ENCODE results near the gene CLTA.

CLTA gene

DNA sequence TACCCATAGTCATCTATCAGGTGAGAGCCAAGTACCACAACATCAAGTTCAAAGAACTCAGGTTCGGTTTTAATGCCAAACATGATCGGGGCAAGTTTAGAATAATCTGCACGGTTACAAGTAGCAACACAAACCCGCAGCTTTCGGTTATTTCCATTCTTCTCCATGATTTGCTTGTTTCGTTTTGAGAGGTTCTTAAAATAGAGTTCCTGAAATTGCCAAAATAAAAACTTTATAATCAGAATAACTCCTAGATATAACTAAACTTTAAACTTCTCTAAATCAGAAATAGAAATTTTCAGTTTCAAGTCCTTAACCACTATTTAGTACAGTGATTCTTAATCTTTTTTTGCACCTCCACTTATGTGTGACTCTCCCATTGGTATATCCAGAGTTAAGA is 58.5 kb downstream of the CLTA start:
- DNase-seq = no peak

- DNase-seq = no peak
These were observed 59.4 kb downstream of the CLTA start for GRCh38 chr9:36250079-36250478.

DNA sequence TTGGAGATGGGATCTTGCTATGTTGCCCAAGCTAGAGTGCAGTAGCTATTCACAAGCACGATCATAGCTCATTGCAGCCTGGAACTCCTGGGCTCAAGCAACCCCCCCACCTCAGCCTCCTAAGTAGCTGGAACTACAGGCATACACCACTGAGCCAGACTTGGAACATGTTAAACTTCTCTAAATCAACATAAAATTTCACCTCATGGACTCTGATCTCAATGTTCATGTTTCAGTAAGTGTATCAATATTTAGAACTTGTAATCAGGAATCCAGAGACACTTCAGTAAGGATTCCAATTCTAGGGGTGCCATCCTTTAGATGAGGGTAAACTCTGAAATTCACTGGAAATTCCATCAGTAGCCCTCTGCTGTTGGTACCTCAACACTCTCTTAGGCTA is 60.7 kb downstream of the CLTA start:
- no peak for DNase-seq

GRCh38 chr9:36258208-36258995 is 67.7 kb downstream of the CLTA start, which contains the start of gene GNE:
Gene GNE, minus strand, starts transcription at chr9:36258448. Its CDS starts 9,093 bp downstream, at chr9:36249355.
- DNase-seq = peak; percentile 96

- no peak for DNase-seq
These were observed 68.3 kb downstream of the CLTA start for GRCh38 chr9:36258996-36259533.

Data from activated CD4-positive, alpha-beta T cell treated with anti-CD3 and anti-CD28 coated beads for 1 hour (primary cell).